ENCODE results near the gene FRAT1. TPM values are rescaled to one million over a fixed set of nuclear protein-coding genes. Genes with fewer than 3 reads are reported as not detected.

FRAT1 gene
- total RNA-seq, 1 donor from 2014 or later: 2.4 TPM

DNA sequence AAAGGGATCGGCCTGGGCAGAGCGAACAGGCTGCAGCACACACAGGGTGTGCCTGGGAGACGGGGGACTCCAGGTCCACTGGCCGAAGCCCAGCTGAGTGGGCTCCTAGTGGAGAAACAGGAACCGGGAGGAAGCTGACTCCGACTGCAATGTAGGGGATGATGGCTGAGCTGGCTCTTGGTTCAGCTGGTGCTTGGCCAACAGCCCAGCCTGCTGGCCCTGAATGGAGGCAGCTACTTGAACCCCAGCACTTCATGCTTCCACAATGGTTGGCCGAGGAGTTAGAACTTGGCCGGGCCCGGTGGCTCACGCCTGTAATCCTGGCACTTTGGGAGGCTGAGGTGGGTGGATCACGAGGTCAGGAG, 42.4 kb downstream of the FRAT1 start:
- no peaks in the 10 kb centered on the region for H3K27me3 ChIP-seq (ENCODE audit: control insufficient read depth, insufficient read depth, low read length)
- peaks cover 1% of the 10 kb centered on the region for H3K36me3 ChIP-seq (ENCODE audit: control insufficient read depth, insufficient read depth, low read length)
- no peak overlapping the region for H3K4me3 ChIP-seq (ENCODE audit: low read depth, low read length)
- no peak for DNase-seq (ENCODE audit: low read depth)
- TF ChIP-seq, protein P1, sequence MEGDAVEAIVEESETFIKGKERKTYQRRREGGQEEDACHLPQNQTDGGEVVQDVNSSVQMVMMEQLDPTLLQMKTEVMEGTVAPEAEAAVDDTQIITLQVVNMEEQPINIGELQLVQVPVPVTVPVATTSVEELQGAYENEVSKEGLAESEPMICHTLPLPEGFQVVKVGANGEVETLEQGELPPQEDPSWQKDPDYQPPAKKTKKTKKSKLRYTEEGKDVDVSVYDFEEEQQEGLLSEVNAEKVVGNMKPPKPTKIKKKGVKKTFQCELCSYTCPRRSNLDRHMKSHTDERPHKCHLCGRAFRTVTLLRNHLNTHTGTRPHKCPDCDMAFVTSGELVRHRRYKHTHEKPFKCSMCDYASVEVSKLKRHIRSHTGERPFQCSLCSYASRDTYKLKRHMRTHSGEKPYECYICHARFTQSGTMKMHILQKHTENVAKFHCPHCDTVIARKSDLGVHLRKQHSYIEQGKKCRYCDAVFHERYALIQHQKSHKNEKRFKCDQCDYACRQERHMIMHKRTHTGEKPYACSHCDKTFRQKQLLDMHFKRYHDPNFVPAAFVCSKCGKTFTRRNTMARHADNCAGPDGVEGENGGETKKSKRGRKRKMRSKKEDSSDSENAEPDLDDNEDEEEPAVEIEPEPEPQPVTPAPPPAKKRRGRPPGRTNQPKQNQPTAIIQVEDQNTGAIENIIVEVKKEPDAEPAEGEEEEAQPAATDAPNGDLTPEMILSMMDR (IDR thresholded peaks at IDR 0.05; ENCODE audit: insufficient read depth, low read length, poor library complexity, severe bottlenecking): no peak

DNA sequence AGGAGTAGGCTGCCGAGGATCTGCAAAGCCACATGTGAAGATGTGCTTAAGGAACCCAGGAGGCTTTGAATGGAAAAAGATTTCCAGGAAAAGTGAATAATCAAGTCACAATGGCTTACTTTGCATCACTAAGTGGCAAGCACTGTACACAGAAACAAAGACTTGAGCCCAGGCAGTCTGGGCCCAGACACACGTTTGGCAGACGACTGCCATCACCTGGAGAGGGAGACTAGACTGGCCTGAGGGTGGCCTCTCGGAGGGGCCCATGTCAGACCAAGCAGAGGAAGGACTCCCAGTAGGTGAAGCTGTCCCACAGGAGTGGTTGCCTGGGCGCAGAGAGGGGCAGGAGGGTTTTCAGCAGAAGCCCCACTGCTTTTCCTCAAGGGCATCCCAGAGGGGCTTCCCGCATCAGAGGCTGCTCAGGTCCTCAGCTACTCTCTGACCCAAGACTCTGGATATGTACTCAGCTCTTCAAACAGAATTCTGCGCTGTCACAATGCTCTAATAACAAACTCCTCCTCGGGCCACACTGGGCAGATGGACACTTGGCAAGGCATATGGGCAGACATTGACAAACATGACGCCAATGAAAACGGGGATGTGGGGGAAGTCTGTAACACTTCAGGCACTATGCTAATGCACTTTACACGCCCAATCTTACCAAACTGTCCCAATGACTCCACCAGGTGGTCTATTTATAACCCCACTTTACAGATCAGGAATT, 43.4 kb downstream of the FRAT1 start:
- DNase-seq (ENCODE audit: low read depth): no peak
- TF ChIP-seq, protein P1 (IDR thresholded peaks at IDR 0.05; ENCODE audit: insufficient read depth, low read length, poor library complexity, severe bottlenecking): no peak
- H3K36me3 ChIP-seq (ENCODE audit: control insufficient read depth, insufficient read depth, low read length): peaks cover 1% of the 10 kb centered on the region
- no peaks in the 10 kb centered on the region for H3K27me3 ChIP-seq (ENCODE audit: control insufficient read depth, insufficient read depth, low read length)
- H3K4me3 ChIP-seq (ENCODE audit: low read depth, low read length): no peak overlapping the region

GRCh38 chr10:97363071-97363470, 44.0 kb downstream of the FRAT1 start:
- TF ChIP-seq, protein P1 (IDR thresholded peaks at IDR 0.05; ENCODE audit: insufficient read depth, low read length, poor library complexity, severe bottlenecking): no peak
- H3K36me3 ChIP-seq (ENCODE audit: control insufficient read depth, insufficient read depth, low read length): peaks cover 1% of the 10 kb centered on the region
- H3K27me3 ChIP-seq (ENCODE audit: control insufficient read depth, insufficient read depth, low read length): no peaks in the 10 kb centered on the region
- H3K4me3 ChIP-seq (ENCODE audit: low read depth, low read length): no peak overlapping the region
- no peak for DNase-seq (ENCODE audit: low read depth)

GRCh38 chr10:97365761-97366351, 46.8 kb downstream of the FRAT1 start:
- no peaks in the 10 kb centered on the region for H3K27me3 ChIP-seq (ENCODE audit: control insufficient read depth, insufficient read depth, low read length)
- DNase-seq (ENCODE audit: low read depth): no peak
- H3K36me3 ChIP-seq (ENCODE audit: control insufficient read depth, insufficient read depth, low read length): peaks cover 1% of the 10 kb centered on the region
- H3K4me3 ChIP-seq (ENCODE audit: low read depth, low read length): no peak overlapping the region
- TF ChIP-seq, protein P1 (IDR thresholded peaks at IDR 0.05; ENCODE audit: insufficient read depth, low read length, poor library complexity, severe bottlenecking): no peak

DNA sequence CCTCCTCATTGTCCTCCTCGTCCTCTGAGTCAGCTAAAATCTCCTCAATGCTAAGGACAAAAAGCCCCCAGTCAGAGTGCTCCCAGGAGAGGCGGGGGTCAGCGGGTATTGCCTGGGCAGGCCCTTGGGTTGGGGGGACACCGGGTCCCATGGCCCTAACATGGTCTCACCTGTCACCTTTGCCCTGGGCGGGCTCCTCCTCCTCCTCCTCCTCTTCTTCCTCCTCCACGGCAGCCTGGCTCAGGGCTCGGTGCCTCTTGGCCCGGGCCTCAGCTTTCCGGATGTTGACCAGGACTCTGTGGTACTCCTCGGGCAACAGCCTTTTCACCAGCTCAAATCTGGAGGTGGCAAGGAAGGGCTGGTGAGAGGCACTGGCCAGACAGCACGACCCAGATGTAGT, 47.5 kb downstream of the FRAT1 start:
- TF ChIP-seq, protein P1 (IDR thresholded peaks at IDR 0.05; ENCODE audit: insufficient read depth, low read length, poor library complexity, severe bottlenecking): no peak
- Histone ChIP-seq H3K4me3 (ENCODE audit: low read depth, low read length) (no peak overlapping the region), H3K36me3 (ENCODE audit: control insufficient read depth, insufficient read depth, low read length) (peaks cover 1% of the 10 kb centered on the region), H3K27me3 (ENCODE audit: control insufficient read depth, insufficient read depth, low read length) (no peaks in the 10 kb centered on the region)
- DNase-seq (ENCODE audit: low read depth): no peak

All from kidney epithelial cell (primary cell).